Endothelial cell of umbilical vein (primary cell): ENCODE results near the gene MED8. TPM values are rescaled to one million over a fixed set of nuclear protein-coding genes. Genes with fewer than 3 reads are reported as not detected.

Experiments used
- BruUV-seq: library from RNA; stranded (reverse); fragments of 400-500 nt; replicated peaks from 2 replicates; lab custom pipeline; 2021; lab: Mats Ljungman, UMichigan
- CTCF ChIA-PET: fragments of 300-600, 350-600 bp; sonication (Branson Sonifier 250); formaldehyde crosslinking; loops from one replicate; lab custom pipeline; 2021; ENCODE audit warnings: antibody characterized with exemption, inconsistent platforms; lab: Charles Lee
- POLR2A ChIA-PET: fragments of 300-600, 350-600 bp; sonication (Branson Sonifier 250); formaldehyde crosslinking; loops from one replicate; lab custom pipeline; 2021; ENCODE audit warnings: antibody characterized with exemption, inconsistent platforms; lab: Charles Lee
- DNase-seq: peaks from one replicate; pipeline ENCODE4 v3.0.0-alpha.2; 2011; ENCODE audit warnings: low read depth, low spot score
- FAIRE-seq: peaks from 2 replicates; lab custom pipeline; 2011; peaks lifted over from hg19 to GRCh38; lab: Jason Lieb, UNC
- H2AFZ ChIP-seq: 2 replicates; pipeline ENCODE4 v1.6.0; 2012; ENCODE audit warnings: low read depth, low read length, control low read depth, inconsistent platforms
- H3K27ac ChIP-seq: 2 replicates; pipeline ENCODE4 v1.5.1; 2011; ENCODE audit warnings: low read depth, mild to moderate bottlenecking, control low read depth, low read length, moderate library complexity; ENCODE audit not compliant: insufficient read depth
- H3K27me3 ChIP-seq, 2 experiments: 2 replicates each; pipeline versions ENCODE4 v1.6.0 to v1.6.1; 2011; ENCODE audit warnings: low read length in 2 of 2, mixed read lengths in 1 of 2; ENCODE audit not compliant: control insufficient read depth in 2 of 2, insufficient read depth in 2 of 2
- H3K36me3 ChIP-seq, 2 experiments: 2 replicates in 1 of 2; 3 replicates in 1 of 2; pipeline ENCODE4 v1.5.1; 2011; ENCODE audit warnings: low read length in 2 of 2, mild to moderate bottlenecking in 1 of 2, moderate library complexity in 1 of 2; ENCODE audit not compliant: control insufficient read depth in 2 of 2, insufficient read depth in 2 of 2; ENCODE audit errors: extremely low read depth in 1 of 2
- H3K4me1 ChIP-seq: 3 replicates; pipeline ENCODE4 v1.5.1; 2011; ENCODE audit warnings: mild to moderate bottlenecking, low read length; ENCODE audit not compliant: control insufficient read depth, insufficient read depth; ENCODE audit errors: extremely low read depth
- H3K4me2 ChIP-seq: 2 replicates; pipeline ENCODE4 v1.6.1; 2011; ENCODE audit warnings: low read length, control low read depth, mixed read lengths; ENCODE audit not compliant: insufficient read depth
- H3K4me3 ChIP-seq, 3 experiments: fragments of 200-600 bp in 1 of 3; sonication (generic), shearing (Covaris generic) in 1 of 3; replicated peaks in 1 of 3; 2 replicates each; pipeline ENCODE4 v1.5.1; 2011 to 2016; ENCODE audit warnings: control low read depth in 3 of 3, low read length in 3 of 3, mild to moderate bottlenecking in 2 of 3, inconsistent platforms in 1 of 3, low read depth in 1 of 3, moderate library complexity in 1 of 3; ENCODE audit not compliant: insufficient read depth in 1 of 3
- H3K79me2 ChIP-seq: 2 replicates; pipeline ENCODE4 v1.6.0; 2012; ENCODE audit warnings: low read length, inconsistent platforms; ENCODE audit not compliant: control insufficient read depth, insufficient read depth
- H3K9ac ChIP-seq: replicated peaks from 2 replicates; pipeline ENCODE3; 2011; ENCODE audit warnings: low read length, control low read depth; ENCODE audit not compliant: insufficient read depth; ENCODE audit errors: extremely low read depth
- H3K9me1 ChIP-seq: replicated peaks from 3 replicates; pipeline ENCODE4 v1.6.0; 2011; ENCODE audit warnings: mild to moderate bottlenecking, low read length; ENCODE audit not compliant: control insufficient read depth, insufficient read depth; ENCODE audit errors: extremely low read depth
- H3K9me3 ChIP-seq: replicated peaks from 2 replicates; pipeline ENCODE4 v1.5.1; 2012; ENCODE audit warnings: low read length, inconsistent platforms; ENCODE audit not compliant: control insufficient read depth, insufficient read depth
- H4K20me1 ChIP-seq: replicated peaks from 2 replicates; pipeline ENCODE3; 2011; ENCODE audit warnings: mild to moderate bottlenecking, low read length; ENCODE audit not compliant: control insufficient read depth, insufficient read depth; ENCODE audit errors: extremely low read depth
- CTCF ChIP-seq, 2 donors: IDR thresholded peaks; 1 replicate in 1 of 2; 2 replicates in 1 of 2; pipeline ENCODE4 v1.5.1; 2011; ENCODE audit warnings: low read length in 2 of 2, mild to moderate bottlenecking in 2 of 2, moderate library complexity in 2 of 2, control low read depth in 1 of 2, inconsistent platforms in 1 of 2, low read depth in 1 of 2; ENCODE audit not compliant: insufficient read depth in 1 of 2; ENCODE audit errors: extremely low read depth in 1 of 2
- EZH2 ChIP-seq: IDR thresholded peaks from 2 replicates; pipeline ENCODE4 v1.6.1; 2012; ENCODE audit warnings: borderline replicate concordance, low read depth, mild to moderate bottlenecking, moderate library complexity, low read length, inconsistent platforms; ENCODE audit not compliant: severe bottlenecking
- FOS ChIP-seq: IDR thresholded peaks from 2 replicates; pipeline ENCODE4 v1.6.1; 2011; ENCODE audit warnings: mild to moderate bottlenecking, low read length, moderate library complexity, borderline replicate concordance; ENCODE audit not compliant: insufficient read depth
- GATA2 ChIP-seq: IDR thresholded peaks from 2 replicates; pipeline ENCODE4 v1.7.0; 2011; ENCODE audit warnings: low read depth, mild to moderate bottlenecking, moderate library complexity, mixed read lengths, low read length; ENCODE audit not compliant: insufficient read length, insufficient read depth
- JUN ChIP-seq: IDR thresholded peaks from 2 replicates; pipeline ENCODE4 v1.6.1; 2011; ENCODE audit warnings: borderline replicate concordance, low read depth; ENCODE audit not compliant: insufficient read length, insufficient read depth
- MAX ChIP-seq: IDR thresholded peaks from 2 replicates; pipeline ENCODE4 v1.6.1; 2011; ENCODE audit not compliant: insufficient read depth, insufficient read length
- POLR2A ChIP-seq: IDR thresholded peaks from 2 replicates; pipeline ENCODE4 v1.6.1; 2012; ENCODE audit warnings: low read depth, mild to moderate bottlenecking, control low read depth, low read length
- POLR2AphosphoS5 ChIP-seq: IDR thresholded peaks from 2 replicates; pipeline ENCODE4 v1.6.1; 2012; ENCODE audit warnings: low read depth, mild to moderate bottlenecking, control low read depth, low read length, moderate library complexity; ENCODE audit not compliant: insufficient read depth
- dilution Hi-C: fragments of 300-500 bp; cut with MboI; formaldehyde crosslinking; loops from one replicate; pipeline ENCODE4 v1.15.0; 2019; ENCODE audit warnings: low sequenced_read_pairs; ENCODE audit not compliant: extremely low pct_ligation_motif_present
- intact Hi-C: fragments of 100-400 bp; cut with micrococcal nuclease; formaldehyde crosslinking; loops from one replicate; pipeline ENCODE4 v1.10.0; 2022
- polyA plus RNA-seq, 4 experiments: library from polyadenylated mRNA; depleted of rRNA in 3 of 4; stranded (reverse) in 3 of 4; unstranded in 1 of 4; fragments of >200 nt; gene quantifications; 2 replicates each; pipeline versions ENCODE4 v1.2.1 to v1.2.3, GENCODE V29; 2011 to 2012; ENCODE audit warnings: missing spikeins in 1 of 4
- total RNA-seq: library from RNA; stranded (reverse); gene quantifications from 2 replicates; pipeline ENCODE4 v1.2.3, GENCODE V29; 2021

Gene MED8
- total and polyA plus RNA-seq, 2 donors (not counting 3 experiments of a cell fraction or from before 2014, with no cell fraction given) = 19.6 to 45.6 TPM

- peaks cover 13 to 39% of the 10 kb centered on the region in 2 experiments for H3K36me3 ChIP-seq
These were observed 1.5 kb downstream of the MED8 start for GRCh38 chr1:43387976-43388599.

More at GRCh38 chr1:43387976-43388599, 1.5 kb downstream of the MED8 start:
- intact Hi-C loops (no loop called here), dilution Hi-C loops (no loop called here)
- no peak overlapping the region for H3K4me3 ChIP-seq
- no TSS peak for BruUV-seq
- CTCF ChIA-PET = interaction anchor here (0.8 to 3.7 kb wide), 2 partner anchors 27 to 161 kb away, joined by 3 to 13 read pairs; no protein-coding TSS in a partner anchor
- peaks cover 18% of the 10 kb centered on the region for H3K4me1 ChIP-seq
- no peaks in the 10 kb centered on the region for H3K9me3 ChIP-seq
- H4K20me1 ChIP-seq = no peaks in the 10 kb centered on the region
- POLR2A ChIA-PET = interaction anchor here (1.2 kb wide), 1 partner anchor 27 kb away, joined by 3 read pairs; no protein-coding TSS in a partner anchor
- no peak for DNase-seq
- peak overlapping the region; percentile 93 for H3K4me2 ChIP-seq
- no peaks in the 10 kb centered on the region for H3K9me1 ChIP-seq
- no peak for FAIRE-seq
- no peaks in the 10 kb centered on the region for H3K27me3 ChIP-seq
- no peak overlapping the region for H2AFZ ChIP-seq
- H3K79me2 ChIP-seq = peaks cover 34% of the 10 kb centered on the region
- H3K27ac ChIP-seq = no peak overlapping the region
- TF ChIP-seq CTCF (IDR thresholded peaks at IDR 0.05; ENCODE audit: extremely low read depth in 1 of 2, insufficient read depth in 1 of 2, low read depth in 1 of 2, low read length in 2 of 2) = no peak
- no peak for TF ChIP-seq EZH2
- TF ChIP-seq FOS = no peak
- no peak for TF ChIP-seq POLR2AphosphoS5
- TF ChIP-seq JUN = no peak
- no peak for TF ChIP-seq POLR2A
- no peak for TF ChIP-seq GATA2
- no peak for TF ChIP-seq MAX
- no peak overlapping the region for H3K9ac ChIP-seq
